K562 (cell line): Measurements from ENCODE around the gene SDC3. TPM values are rescaled to one million over a fixed set of nuclear protein-coding genes. Genes with fewer than 3 reads are reported as not detected.

Source experiments
- EP300 ChIP-seq: IDR thresholded peaks from 2 replicates; pipeline ENCODE4 v1.6.1; 2012; ENCODE audit warnings: low read length, improper control_type of control experiment
- GTF2F1 ChIP-seq: IDR thresholded peaks from 2 replicates; pipeline ENCODE4 v1.6.1; 2011; ENCODE audit warnings: low read depth, low read length, improper control_type of control experiment
- MAFF ChIP-seq: IDR thresholded peaks from 2 replicates; pipeline ENCODE4 v1.6.1; 2012; ENCODE audit warnings: low read length, improper control_type of control experiment
- MIER1 ChIP-seq: fragments of 450-650 bp; IDR thresholded peaks from 2 replicates; pipeline ENCODE4 v1.6.1; 2016; ENCODE audit warnings: antibody characterized with exemption, mild to moderate bottlenecking, low read depth
- PHB ChIP-seq: fragments of 250-450 bp; sonication (Bioruptor Pico); IDR thresholded peaks from 2 replicates; pipeline ENCODE4 v1.5.0; 2021
- PURB ChIP-seq: sonication (generic); formaldehyde crosslinking; IDR thresholded peaks from 2 replicates; pipeline ENCODE4 v1.9.0; 2021; ENCODE audit warnings: low read depth, mild to moderate bottlenecking, missing genetic modification reagents
- TCFL5 ChIP-seq: fragments of 250-450 bp; sonication (Bioruptor Pico); conservative IDR thresholded peaks from 2 replicates; pipeline ENCODE4 v1.6.1; 2021; ENCODE audit warnings: mild to moderate bottlenecking, moderate library complexity, matching md5 sums
- UBTF ChIP-seq, 2 experiments: IDR thresholded peaks; 2 replicates each; pipeline ENCODE4 v1.6.1; 2012; ENCODE audit warnings: improper control_type of control experiment in 2 of 2, low read depth in 2 of 2, low read length in 2 of 2, borderline replicate concordance in 1 of 2
- ZNF395 ChIP-seq: fragments of 200-800 bp; sonication (Bioruptor generic); IDR thresholded peaks from 2 replicates; pipeline ENCODE4 v1.6.1; 2017; ENCODE audit warnings: missing genetic modification characterization, missing compliant biosample characterization
- ZNF518B ChIP-seq: fragments of 250-450 bp; sonication (Bioruptor Pico); IDR thresholded peaks from 2 replicates; pipeline ENCODE4 v1.5.0; 2021; ENCODE audit warnings: mild to moderate bottlenecking, moderate library complexity
- ZSCAN29 ChIP-seq: fragments of 450-650 bp; IDR thresholded peaks from 2 replicates; pipeline ENCODE4 v1.6.1; 2017
- polyA plus RNA-seq, 8 experiments: library from polyadenylated mRNA; depleted of rRNA in 4 of 8; stranded (reverse) in 5 of 8; unstranded in 3 of 8; fragments of >200 nt; fragmentation: Nextera tagmentation in 2 of 8; fragmentation: Illumina TruSeq in 1 of 8; extraction: Ambion mirVana in 2 of 8; extraction: Trizol in 1 of 8; gene quantifications; 2 replicates each; pipeline versions ENCODE4 v1.2.1 to v1.2.3, GENCODE V29; 2011 to 2014; ENCODE audit warnings: inconsistent platforms in 1 of 8, missing spikeins in 1 of 8
- total RNA-seq, 7 experiments: library from RNA; depleted of rRNA in 6 of 7; stranded (reverse); fragments of >200 nt in 6 of 7; fragmentation: Illumina TruSeq in 2 of 7; extraction: Trizol in 2 of 7; gene quantifications; 2 replicates each; pipeline versions ENCODE4 v1.2.1 to v1.2.3, GENCODE V29; 2011 to 2021; ENCODE audit warnings: low replicate concordance in 1 of 7

The SDC3 gene
- total and polyA plus RNA-seq, 9 of the 15 experiments (the other 6 are each of a cell fraction or from before 2014, with no cell fraction given), result 0.38 to 44.1 (median 12.1) TPM

- TF ChIP-seq MAFF (no peak), ZNF395 (no peak), GTF2F1 (no peak), ZNF518B (no peak), EP300 (no peak), UBTF (IDR thresholded peaks at IDR 0.05; ENCODE audit: borderline replicate concordance in 1 of 2, low read depth in 2 of 2, low read length in 2 of 2) (no peak), PHB (CRISPR knock-in tag) (no peak), TCFL5 (no peak), MIER1 (no peak), PURB (CRISPR knock-in tag) (no peak), ZSCAN29 (no peak)
These were observed 52.2 kb downstream of the SDC3 start (continued) for GRCh38 chr1:30856260-30856790.
